ENCODE measurements around the gene THRA. TPM values are rescaled to one million over a fixed set of nuclear protein-coding genes. Genes with fewer than 3 reads are reported as not detected.
A peak's percentile ranks its signal among the peaks of the same experiment; 100 is the strongest.

Gene THRA, protein sequence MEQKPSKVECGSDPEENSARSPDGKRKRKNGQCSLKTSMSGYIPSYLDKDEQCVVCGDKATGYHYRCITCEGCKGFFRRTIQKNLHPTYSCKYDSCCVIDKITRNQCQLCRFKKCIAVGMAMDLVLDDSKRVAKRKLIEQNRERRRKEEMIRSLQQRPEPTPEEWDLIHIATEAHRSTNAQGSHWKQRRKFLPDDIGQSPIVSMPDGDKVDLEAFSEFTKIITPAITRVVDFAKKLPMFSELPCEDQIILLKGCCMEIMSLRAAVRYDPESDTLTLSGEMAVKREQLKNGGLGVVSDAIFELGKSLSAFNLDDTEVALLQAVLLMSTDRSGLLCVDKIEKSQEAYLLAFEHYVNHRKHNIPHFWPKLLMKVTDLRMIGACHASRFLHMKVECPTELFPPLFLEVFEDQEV
- total RNA-seq = 132 TPM

DNA sequence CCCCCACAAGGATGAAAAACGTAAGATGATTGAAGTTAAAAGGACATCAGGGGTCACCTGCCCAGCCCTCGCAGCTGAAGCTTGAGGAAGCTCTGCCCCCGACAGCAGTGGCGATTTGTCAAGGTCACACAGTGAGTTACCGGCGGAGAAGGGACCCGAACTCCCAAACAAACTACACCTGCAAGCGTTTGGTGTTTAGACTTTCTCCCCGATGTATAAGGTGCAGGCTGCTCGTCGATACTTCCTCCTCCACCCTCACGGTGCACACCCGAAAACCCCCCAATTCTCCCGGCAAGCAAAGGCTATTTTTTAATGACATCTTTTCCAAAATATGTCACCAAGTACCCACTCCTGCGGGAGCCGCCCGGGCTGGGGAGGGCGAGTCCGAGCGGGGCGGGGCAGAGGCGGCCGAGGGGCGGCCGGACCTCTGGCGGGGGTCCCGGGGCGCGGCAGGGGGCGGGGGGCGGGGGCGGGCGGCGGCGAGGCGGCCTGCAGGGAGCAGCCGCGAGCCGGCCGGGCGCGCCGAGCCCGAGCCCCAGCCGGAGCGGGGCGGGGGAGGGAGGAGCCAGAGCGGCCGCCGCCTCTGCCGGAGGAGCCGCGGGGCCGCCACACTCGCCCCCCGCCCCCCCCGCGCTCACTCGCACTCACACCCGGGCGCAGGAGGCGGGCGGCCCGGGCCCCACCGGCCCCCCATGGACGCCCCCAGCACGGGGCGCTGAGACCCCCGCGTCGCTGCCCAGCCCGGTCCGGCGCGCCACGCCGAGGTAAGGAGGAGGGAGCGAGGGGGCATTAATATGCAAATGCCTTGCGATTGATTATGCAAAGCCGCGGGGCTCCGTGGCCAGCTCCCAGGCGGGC lies at the start of gene THRA:
TSS of gene THRA (plus strand) at position 637 of the 858 bp plus-strand sequence. CDS start 11,524 bp downstream, outside the sequence.

DNA sequence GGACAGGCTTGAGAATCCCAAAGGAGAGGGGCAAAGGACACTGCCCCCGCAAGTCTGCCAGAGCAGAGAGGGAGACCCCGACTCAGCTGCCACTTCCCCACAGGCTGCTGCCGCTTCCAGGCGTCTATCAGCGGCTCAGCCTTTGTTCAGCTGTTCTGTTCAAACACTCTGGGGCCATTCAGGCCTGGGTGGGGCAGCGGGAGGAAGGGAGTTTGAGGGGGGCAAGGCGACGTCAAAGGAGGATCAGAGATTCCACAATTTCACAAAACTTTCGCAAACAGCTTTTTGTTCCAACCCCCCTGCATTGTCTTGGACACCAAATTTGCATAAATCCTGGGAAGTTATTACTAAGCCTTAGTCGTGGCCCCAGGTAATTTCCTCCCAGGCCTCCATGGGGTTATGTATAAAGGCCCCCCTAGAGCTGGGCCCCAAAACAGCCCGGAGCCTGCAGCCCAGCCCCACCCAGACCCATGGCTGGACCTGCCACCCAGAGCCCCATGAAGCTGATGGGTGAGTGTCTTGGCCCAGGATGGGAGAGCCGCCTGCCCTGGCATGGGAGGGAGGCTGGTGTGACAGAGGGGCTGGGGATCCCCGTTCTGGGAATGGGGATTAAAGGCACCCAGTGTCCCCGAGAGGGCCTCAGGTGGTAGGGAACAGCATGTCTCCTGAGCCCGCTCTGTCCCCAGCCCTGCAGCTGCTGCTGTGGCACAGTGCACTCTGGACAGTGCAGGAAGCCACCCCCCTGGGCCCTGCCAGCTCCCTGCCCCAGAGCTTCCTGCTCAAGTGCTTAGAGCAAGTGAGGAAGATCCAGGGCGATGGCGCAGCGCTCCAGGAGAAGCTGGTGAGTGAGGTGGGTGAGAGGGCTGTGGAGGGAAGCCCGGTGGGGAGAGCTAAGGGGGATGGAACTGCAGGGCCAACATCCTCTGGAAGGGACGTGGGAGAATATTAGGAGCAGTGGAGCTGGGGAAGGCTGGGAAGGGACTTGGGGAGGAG lies 47.5 kb upstream of the THRA start, which contains the start of gene CSF3:
TSS of gene CSF3 (plus strand) at position 436 of the 993 bp plus-strand sequence. CDS start at position 471, 35 bp downstream.

DNA sequence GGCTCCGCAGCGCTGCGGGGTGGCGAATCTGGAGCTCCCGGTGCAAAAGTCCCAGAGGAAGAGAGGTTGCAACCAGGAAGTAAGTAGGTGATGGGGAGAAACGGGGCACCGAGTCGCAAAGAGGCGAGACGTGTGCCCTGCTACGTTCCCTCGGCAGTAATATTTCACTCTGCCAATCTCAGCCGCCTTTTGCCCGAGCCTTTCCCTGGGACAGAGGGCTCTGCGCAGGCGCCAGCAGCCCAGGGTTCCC lies 37.6 kb downstream of the THRA start, which contains the start of gene NR1D1:
TSS of gene NR1D1 (minus strand) at position 171 of the 250 bp plus-strand sequence. CDS start 495 bp downstream, outside the sequence.

DNA sequence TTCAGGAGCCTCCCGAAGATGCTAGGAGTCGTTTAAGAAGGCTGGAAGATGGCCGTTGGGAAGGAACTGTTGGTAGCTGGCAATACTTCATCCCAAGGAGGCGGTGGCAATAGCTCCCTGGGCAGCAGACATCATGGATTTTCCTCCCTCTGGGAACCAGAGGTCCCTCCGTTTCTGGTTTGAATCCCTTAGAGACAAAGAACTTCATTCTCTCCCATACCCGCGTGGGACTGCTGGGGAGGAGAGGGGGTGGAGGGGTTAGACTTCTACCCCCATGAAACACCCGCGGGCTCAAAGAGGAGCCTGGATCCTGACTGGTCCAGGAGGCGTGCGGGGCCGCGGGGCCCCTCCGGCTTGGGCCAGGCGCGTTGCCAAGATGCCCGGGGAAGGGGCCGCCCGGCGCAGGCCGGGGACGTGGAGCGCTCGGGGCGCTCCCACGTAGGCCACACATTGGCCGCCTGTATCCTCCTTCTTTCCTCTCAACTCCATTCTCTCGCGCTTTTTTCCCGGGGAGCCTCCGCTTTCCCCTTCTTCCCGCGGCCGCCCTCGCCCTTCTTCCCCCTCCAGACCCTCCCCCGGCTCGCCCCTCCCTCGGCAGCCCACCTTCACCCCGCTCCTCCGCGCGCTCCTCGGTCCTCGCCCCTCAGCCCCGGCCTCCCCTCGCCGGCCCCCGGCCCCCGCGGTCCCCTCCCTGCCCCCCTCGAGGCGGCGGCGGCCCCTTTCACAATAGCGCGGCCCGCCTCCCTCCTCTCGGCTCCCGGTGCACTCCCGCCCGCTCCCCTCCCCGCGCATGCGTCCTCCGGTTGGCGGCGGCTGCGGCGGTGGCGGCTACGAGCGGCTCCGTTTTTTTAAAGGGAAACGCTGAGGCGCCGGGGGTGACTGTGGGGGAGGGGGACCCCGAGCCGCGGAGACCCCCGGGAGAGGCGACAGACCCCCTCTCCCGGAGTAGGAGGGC lies 58.7 kb downstream of the THRA start, which contains the start of gene MSL1:
TSS of gene MSL1 (plus strand) at position 791 of the 955 bp plus-strand sequence. CDS start 642 bp downstream, outside the sequence.

Small RNA genes lying within 50 kb of the gene (small RNA-seq; reads per million reads assigned to genes)
- gene SNORD124 (ENCODE audit: low replicate concordance) = 1,178 reads per million, percentile 98 among the genes with 10 or more reads in this experiment

Other genes with a start within 250 kb of the THRA start
- under 0.01 TPM for gene IKZF3, start 198.7 kb upstream of the THRA start, total RNA-seq
- gene ZPBP2, start 194.8 kb upstream of the THRA start, total RNA-seq = not detected
- 27.2 TPM for gene GSDMB, start 144.3 kb upstream of the THRA start, total RNA-seq
- 62.6 TPM for gene ORMDL3, start 135.4 kb upstream of the THRA start, total RNA-seq
- not detected for gene LRRC3C, start 135.2 kb upstream of the THRA start, total RNA-seq
- not detected for gene GSDMA, start 100.0 kb upstream of the THRA start, total RNA-seq
- 69.5 TPM for gene PSMD3, start 82.2 kb upstream of the THRA start, total RNA-seq
- not detected for gene CSF3, start 47.5 kb upstream of the THRA start, total RNA-seq
- 136 TPM for gene MED24, start 8.6 kb upstream of the THRA start, total RNA-seq
- gene NR1D1, start 37.6 kb downstream of the THRA start, total RNA-seq = 1.9 TPM
- 106 TPM for gene MSL1, start 59.0 kb downstream of the THRA start, total RNA-seq
- 63.9 TPM for gene CASC3, start 77.6 kb downstream of the THRA start, total RNA-seq
- gene RAPGEFL1, start 114.5 kb downstream of the THRA start, total RNA-seq = 29.7 TPM
- 16.3 TPM for gene WIPF2, start 156.3 kb downstream of the THRA start, total RNA-seq
- 4.4 TPM for gene CDC6, start 224.9 kb downstream of the THRA start, total RNA-seq
- 9.7 TPM for gene RARA, start 246.2 kb downstream of the THRA start, total RNA-seq

Data from parietal lobe (tissue), 2 donors.